Measurements from ENCODE around the gene DDO.

DDO gene

GRCh38 chr6:110421749-110422443 is 6.5 kb upstream of the DDO start:
- in situ Hi-C loops (cut with MboI; ENCODE audit: low sequenced_read_pairs) = no loop called here

GRCh38 chr6:110419028-110419739 is 3.8 kb upstream of the DDO start:
- in situ Hi-C loops (cut with MboI; ENCODE audit: low sequenced_read_pairs) = no loop called here

- in situ Hi-C loops (cut with MboI; ENCODE audit: low sequenced_read_pairs) = no loop called here
These were observed 3.2 kb upstream of the DDO start for GRCh38 chr6:110418594-110418993.

- in situ Hi-C loops (cut with MboI; ENCODE audit: low sequenced_read_pairs) = no loop called here
These were observed 706 bp downstream of the DDO start for GRCh38 chr6:110414669-110415068.

DNA sequence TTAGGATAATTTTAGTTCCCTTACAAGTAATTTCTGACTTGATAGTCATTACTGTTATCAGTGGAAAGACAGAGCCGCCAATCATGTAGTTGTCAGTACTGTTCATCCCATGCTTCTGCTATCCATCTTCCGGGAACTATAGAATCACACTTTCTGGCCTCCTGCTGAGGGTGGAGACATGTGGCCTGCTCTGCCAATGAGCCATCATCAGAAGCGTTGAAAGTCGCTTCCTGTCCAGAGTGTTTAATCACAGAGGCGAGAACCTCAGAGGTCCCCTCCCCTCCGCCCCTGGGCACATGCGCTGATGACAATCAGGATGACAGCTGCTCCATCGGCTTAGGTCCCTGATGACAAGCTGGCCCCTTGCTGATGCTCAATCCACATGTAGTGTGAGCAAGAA is 3.0 kb downstream of the DDO start:
- in situ Hi-C loops (cut with MboI; ENCODE audit: low sequenced_read_pairs) = no loop called here

GRCh38 chr6:110410511-110410910 is 4.9 kb downstream of the DDO start:
- in situ Hi-C loops (cut with MboI; ENCODE audit: low sequenced_read_pairs) = no loop called here

- in situ Hi-C loops (cut with MboI; ENCODE audit: low sequenced_read_pairs) = no loop called here
These were observed 5.6 kb downstream of the DDO start for GRCh38 chr6:110409794-110410193.

- in situ Hi-C loops (cut with MboI; ENCODE audit: low sequenced_read_pairs) = no loop called here
These were observed 6.5 kb downstream of the DDO start for GRCh38 chr6:110408901-110409300.

DNA sequence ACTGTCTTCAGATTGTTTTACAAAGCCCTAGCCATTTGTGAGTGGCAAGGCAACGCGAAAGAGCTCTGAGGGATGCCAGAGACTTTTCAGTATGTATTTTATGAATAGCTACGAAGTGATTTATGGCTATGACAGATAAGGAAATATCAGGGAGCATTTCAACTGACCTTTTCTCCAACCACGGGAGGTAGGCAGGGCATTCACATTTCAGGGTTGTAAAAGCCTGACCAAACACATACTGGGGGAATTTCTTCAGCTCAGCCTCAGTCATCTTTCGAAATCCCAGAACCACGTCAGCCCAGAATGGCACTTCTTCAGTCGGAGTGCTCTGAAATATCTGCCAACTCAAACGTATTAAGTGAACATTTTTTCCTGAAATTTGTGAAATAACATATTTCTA is 10.8 kb downstream of the DDO start:
- in situ Hi-C loops (cut with MboI; ENCODE audit: low sequenced_read_pairs) = no loop called here

GRCh38 chr6:110401585-110402176 is 13.7 kb downstream of the DDO start:
- in situ Hi-C loops (cut with MboI; ENCODE audit: low sequenced_read_pairs) = no loop called here

DNA sequence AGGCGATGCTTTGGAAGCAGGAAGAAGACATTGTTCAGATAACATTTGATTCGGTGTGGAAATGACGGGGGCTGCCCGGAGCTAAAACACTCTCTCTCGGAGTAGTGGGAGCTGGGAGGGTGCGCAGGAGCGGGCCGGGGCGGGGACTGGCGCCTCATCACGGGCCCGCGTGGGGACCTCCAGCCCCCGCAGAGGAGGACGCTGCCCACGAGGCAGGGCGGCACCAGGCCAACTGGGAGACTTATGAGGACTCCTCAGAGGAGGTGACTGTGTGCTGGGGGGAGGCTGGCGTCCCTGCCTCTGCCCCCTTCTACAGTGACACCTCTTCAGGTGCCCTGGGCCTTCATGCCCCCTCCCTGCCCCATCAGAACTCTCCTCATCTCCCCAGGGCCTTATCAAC is 15.2 kb downstream of the DDO start:
- in situ Hi-C loops (cut with MboI; ENCODE audit: low sequenced_read_pairs) = no loop called here

- in situ Hi-C loops (cut with MboI; ENCODE audit: low sequenced_read_pairs) = loop anchor here (10.0 to 25.0 kb wide), 2 partner anchors 695 to 862 kb away; no protein-coding TSS in a partner anchor
These were observed 15.9 kb downstream of the DDO start for GRCh38 chr6:110399219-110400071.

GRCh38 chr6:110398778-110399177 is 16.6 kb downstream of the DDO start:
- in situ Hi-C loops (cut with MboI; ENCODE audit: low sequenced_read_pairs) = loop anchor here (10.0 to 25.0 kb wide), 2 partner anchors 694 to 861 kb away; no protein-coding TSS in a partner anchor

DNA sequence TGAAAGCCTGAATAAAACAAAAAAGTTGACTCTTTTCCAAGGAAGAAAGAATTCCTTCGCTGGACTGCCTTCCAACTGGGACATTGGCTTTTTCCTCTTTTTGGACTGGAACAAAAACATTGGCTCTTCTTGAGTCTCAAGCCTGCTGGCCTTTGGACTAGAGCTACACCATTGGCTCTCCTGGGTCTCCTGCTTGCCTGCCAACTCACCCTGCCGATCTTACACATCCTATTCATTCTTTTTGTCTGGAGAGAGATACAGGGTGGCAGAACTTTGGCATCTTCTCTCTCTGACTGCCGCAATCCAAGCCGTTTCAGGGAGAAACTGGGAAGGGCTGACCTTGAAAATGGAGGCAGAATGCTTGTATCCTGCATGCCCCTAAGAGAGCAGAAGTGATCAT is 20.2 kb downstream of the DDO start:
- in situ Hi-C loops (cut with MboI; ENCODE audit: low sequenced_read_pairs) = loop anchor here (10.0 to 25.0 kb wide), 2 partner anchors 690 to 858 kb away; no protein-coding TSS in a partner anchor

GRCh38 chr6:110394409-110394808 is 21.0 kb downstream of the DDO start:
- in situ Hi-C loops (cut with MboI; ENCODE audit: low sequenced_read_pairs) = loop anchor here (10.0 to 25.0 kb wide), 2 partner anchors 690 to 857 kb away; no protein-coding TSS in a partner anchor

GRCh38 chr6:110392727-110393126 is 22.6 kb downstream of the DDO start:
- in situ Hi-C loops (cut with MboI; ENCODE audit: low sequenced_read_pairs) = loop anchor here (10.0 to 25.0 kb wide), 2 partner anchors 688 to 855 kb away; no protein-coding TSS in a partner anchor

DNA sequence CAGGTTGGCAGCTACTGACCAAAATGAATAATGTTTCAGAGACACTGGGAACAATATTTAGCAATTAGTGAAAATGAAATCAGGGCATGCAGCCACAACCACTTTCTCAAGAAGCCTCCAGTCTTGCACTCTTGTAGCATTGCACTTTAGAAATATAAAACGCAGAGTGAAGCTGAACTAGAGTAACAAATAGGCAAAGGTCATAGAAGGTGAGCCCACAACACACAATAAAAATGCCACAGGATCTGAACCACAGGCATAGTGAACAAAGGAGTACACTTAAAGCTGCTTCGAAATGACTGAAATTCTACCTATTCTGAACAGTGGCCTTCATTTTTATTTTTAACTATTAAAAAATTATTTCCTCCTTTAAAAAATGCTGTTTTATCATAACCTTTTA is 25.0 kb downstream of the DDO start:
- in situ Hi-C loops (cut with MboI; ENCODE audit: low sequenced_read_pairs) = loop anchor here (10.0 to 25.0 kb wide), 2 partner anchors 686 to 853 kb away; no protein-coding TSS in a partner anchor

DNA sequence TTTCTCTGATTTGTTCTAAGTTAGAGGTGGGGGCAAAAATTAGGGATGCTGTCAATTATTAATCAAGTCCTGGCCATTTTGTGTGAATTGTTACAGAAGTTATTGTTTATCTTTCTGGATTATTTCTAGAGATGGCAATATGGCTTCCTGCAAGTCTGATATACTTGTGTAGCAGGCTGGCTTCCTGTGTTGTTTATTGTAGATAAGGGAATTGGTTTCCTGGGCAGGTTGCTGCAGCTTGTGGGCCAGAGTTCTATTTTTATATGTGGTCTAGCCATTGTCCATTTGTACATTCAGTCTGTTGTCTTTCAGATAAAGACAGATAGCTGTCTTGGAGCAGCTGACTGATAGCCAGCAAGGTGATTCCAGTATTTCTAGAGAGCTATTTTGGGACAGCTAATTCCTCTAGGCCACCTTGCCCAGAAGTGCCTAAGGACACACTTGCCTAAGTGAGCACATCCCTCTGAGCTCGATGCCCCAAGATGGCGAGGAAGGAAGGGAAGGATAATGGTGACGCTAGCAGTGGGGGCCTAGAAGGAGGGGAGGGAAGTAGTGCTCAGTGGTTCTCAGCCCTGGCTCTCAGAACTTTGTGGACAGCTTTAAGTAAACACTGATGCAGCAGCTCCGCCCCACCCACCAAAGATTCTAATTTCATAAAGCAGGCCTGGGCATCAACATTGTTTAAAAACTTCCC is 25.5 kb downstream of the DDO start:
- in situ Hi-C loops (cut with MboI; ENCODE audit: low sequenced_read_pairs) = loop anchor here (10.0 to 25.0 kb wide), 2 partner anchors 685 to 853 kb away; no protein-coding TSS in a partner anchor

GRCh38 chr6:110387986-110388385 is 27.4 kb downstream of the DDO start:
- in situ Hi-C loops (cut with MboI; ENCODE audit: low sequenced_read_pairs) = loop anchor here (25.0 kb wide), 1 partner anchor 851 kb away; no protein-coding TSS in a partner anchor

- in situ Hi-C loops (cut with MboI; ENCODE audit: low sequenced_read_pairs) = loop anchor here (25.0 kb wide), 1 partner anchor 848 kb away; no protein-coding TSS in a partner anchor
These were observed 29.9 kb downstream of the DDO start for GRCh38 chr6:110385458-110385863.
